SK-N-MC (cell line): Measurements from ENCODE around the gene CGNL1.

Experiments
- EZH2 ChIP-seq: fragments of 200-600 bp; sonication (generic); IDR thresholded peaks from one replicate; pipeline ENCODE4 v1.6.1; 2017; ENCODE audit warnings: antibody characterized with exemption
- POLR2AphosphoS5 ChIP-seq: IDR thresholded peaks from 2 replicates; pipeline ENCODE4 v1.6.1; 2012; ENCODE audit warnings: mild to moderate bottlenecking, low read depth, low read length, borderline replicate concordance

- TF ChIP-seq POLR2AphosphoS5 (no peak), EZH2 (no peak)
These were observed 128.3 kb downstream of the CGNL1 start for GRCh38 chr15:57504599-57504940.
